ENCODE data around the gene WNT3A. TPM values are rescaled to one million over a fixed set of nuclear protein-coding genes. Genes with fewer than 3 reads are reported as not detected.

Gene WNT3A
- total and polyA plus RNA-seq, 2 donors (not counting 3 experiments of a cell fraction or from before 2014, with no cell fraction given) = not detected

DNA sequence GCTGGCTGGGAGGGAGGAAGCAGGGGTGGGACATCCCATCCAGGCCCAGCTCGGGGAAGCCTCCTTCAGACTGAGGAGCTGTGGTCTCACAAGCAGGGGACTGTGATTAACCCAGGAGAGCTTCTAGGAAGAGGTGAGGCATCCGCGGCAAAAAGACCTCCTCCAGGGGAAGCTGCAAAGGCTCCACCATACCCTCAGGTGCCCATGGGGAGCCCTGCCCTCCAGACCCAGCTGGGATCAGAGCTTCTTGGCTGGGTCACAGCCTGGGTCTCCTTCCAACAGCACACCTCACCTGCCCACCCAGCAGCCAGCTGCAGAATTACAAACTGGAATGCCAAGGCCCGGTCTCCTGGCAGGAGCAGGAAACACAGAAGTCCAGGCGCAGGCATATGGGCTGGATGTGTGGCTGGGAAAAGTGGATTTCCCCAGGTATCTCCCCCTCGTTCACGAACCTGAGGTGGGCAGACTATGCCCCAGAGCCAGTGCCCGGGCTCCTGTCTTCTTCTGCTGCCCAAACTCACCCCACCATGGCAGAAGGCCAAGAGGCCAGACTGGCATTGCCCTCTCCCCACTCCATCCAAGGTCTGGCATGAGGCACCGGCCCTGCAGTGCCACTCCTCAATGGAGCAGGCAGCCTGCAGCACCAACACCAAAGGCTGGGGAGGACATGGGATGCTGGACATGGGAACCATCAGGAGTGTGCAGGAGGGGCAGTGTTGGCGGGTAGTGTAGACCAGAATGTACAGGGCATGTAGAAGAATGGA is 60.3 kb downstream of the WNT3A start:
- dilution Hi-C loops (cut with MboI; ENCODE audit: extremely low pct_ligation_motif_present, low sequenced_read_pairs) = no loop called here
- no peak for FAIRE-seq
- POLR2A ChIA-PET = no interaction called here

More for the DNA sequence above, 60.3 kb downstream of the WNT3A start:
- no peak overlapping the region for H3K4me2 ChIP-seq (ENCODE audit: insufficient read depth, low read length)
- peaks cover 3 to 7% of the 10 kb centered on the region in 2 experiments for H3K27me3 ChIP-seq (ENCODE audit: control insufficient read depth in 2 of 2, insufficient read depth in 2 of 2, low read length in 2 of 2)
- no peaks in the 10 kb centered on the region for H4K20me1 ChIP-seq (replicated peaks; ENCODE audit: control insufficient read depth, extremely low read depth, insufficient read depth, low read length)
- BruUV-seq (replicated peaks) = no TSS peak
- no peak for DNase-seq (ENCODE audit: low read depth, low spot score)
- no peak overlapping the region for H2AFZ ChIP-seq (ENCODE audit: low read depth, low read length)
- no peaks in the 10 kb centered on the region for H3K9me1 ChIP-seq (replicated peaks; ENCODE audit: control insufficient read depth, extremely low read depth, insufficient read depth, low read length)
- no peak overlapping the region for H3K27ac ChIP-seq (ENCODE audit: insufficient read depth, low read depth, low read length)
- H3K79me2 ChIP-seq (ENCODE audit: control insufficient read depth, insufficient read depth, low read length) = no peaks in the 10 kb centered on the region
- no peak for TF ChIP-seq JUN (IDR thresholded peaks at IDR 0.05; ENCODE audit: borderline replicate concordance, insufficient read depth, insufficient read length, low read depth)
- no peak for TF ChIP-seq EZH2 (IDR thresholded peaks at IDR 0.05; ENCODE audit: borderline replicate concordance, low read depth, low read length, severe bottlenecking)
- TF ChIP-seq GATA2 (IDR thresholded peaks at IDR 0.05; ENCODE audit: insufficient read depth, insufficient read length, low read depth, low read length) = no peak
- TF ChIP-seq MYC (IDR thresholded peaks at IDR 0.05; ENCODE audit: low read depth, low read length) = no peak
- TF ChIP-seq FOS (IDR thresholded peaks at IDR 0.05; ENCODE audit: borderline replicate concordance, insufficient read depth, low read length) = no peak
- TF ChIP-seq POLR2AphosphoS5 (IDR thresholded peaks at IDR 0.05; ENCODE audit: insufficient read depth, low read depth, low read length) = no peak
- no peak for TF ChIP-seq POLR2A (IDR thresholded peaks at IDR 0.05; ENCODE audit: low read depth, low read length)
- TF ChIP-seq, protein P1, sequence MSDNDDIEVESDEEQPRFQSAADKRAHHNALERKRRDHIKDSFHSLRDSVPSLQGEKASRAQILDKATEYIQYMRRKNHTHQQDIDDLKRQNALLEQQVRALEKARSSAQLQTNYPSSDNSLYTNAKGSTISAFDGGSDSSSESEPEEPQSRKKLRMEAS (IDR thresholded peaks at IDR 0.05; ENCODE audit: insufficient read depth, insufficient read length) = no peak
- TF ChIP-seq, protein P2, sequence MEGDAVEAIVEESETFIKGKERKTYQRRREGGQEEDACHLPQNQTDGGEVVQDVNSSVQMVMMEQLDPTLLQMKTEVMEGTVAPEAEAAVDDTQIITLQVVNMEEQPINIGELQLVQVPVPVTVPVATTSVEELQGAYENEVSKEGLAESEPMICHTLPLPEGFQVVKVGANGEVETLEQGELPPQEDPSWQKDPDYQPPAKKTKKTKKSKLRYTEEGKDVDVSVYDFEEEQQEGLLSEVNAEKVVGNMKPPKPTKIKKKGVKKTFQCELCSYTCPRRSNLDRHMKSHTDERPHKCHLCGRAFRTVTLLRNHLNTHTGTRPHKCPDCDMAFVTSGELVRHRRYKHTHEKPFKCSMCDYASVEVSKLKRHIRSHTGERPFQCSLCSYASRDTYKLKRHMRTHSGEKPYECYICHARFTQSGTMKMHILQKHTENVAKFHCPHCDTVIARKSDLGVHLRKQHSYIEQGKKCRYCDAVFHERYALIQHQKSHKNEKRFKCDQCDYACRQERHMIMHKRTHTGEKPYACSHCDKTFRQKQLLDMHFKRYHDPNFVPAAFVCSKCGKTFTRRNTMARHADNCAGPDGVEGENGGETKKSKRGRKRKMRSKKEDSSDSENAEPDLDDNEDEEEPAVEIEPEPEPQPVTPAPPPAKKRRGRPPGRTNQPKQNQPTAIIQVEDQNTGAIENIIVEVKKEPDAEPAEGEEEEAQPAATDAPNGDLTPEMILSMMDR (IDR thresholded peaks at IDR 0.05; ENCODE audit: extremely low read depth in 1 of 2, insufficient read depth in 1 of 2, low read depth in 1 of 2, low read length in 2 of 2) = no peak
- CTCF ChIA-PET = no interaction called here
- no peaks in the 10 kb centered on the region for H3K36me3 ChIP-seq (ENCODE audit: control insufficient read depth in 2 of 2, extremely low read depth in 1 of 2, insufficient read depth in 2 of 2, low read length in 2 of 2)
- H3K9me3 ChIP-seq (replicated peaks; ENCODE audit: control insufficient read depth, insufficient read depth, low read length) = no peaks in the 10 kb centered on the region
- intact Hi-C loops (cut with micrococcal nuclease) = no loop called here
- H3K4me1 ChIP-seq (ENCODE audit: control insufficient read depth, extremely low read depth, insufficient read depth, low read length) = no peaks in the 10 kb centered on the region
- H3K9ac ChIP-seq (replicated peaks; ENCODE audit: extremely low read depth, insufficient read depth, low read length) = no peak overlapping the region
- H3K4me3 ChIP-seq (replicated peaks in 1 of 3; ENCODE audit: insufficient read depth in 1 of 3, low read depth in 1 of 3, low read length in 3 of 3) = no peak overlapping the region

Data from endothelial cell of umbilical vein (primary cell).